ENCODE results near the gene CCDC187. TPM values are rescaled to one million over a fixed set of nuclear protein-coding genes. Genes with fewer than 3 reads are reported as not detected.

The CCDC187 gene
- total RNA-seq, 1 donor from 2014 or later: 1.4 TPM

GRCh38 chr9:136280535-136281315 lies 23.2 kb downstream of the CCDC187 start:
- H3K27me3 Mint-ChIP-seq: peaks cover 6% of the 10 kb centered on the region
- no peak overlapping the region for H3K4me3 Mint-ChIP-seq (ENCODE audit: low read depth)
- H3K9me3 Mint-ChIP-seq (ENCODE audit: low read depth): no peaks in the 10 kb centered on the region
- H3K36me3 Mint-ChIP-seq (ENCODE audit: insufficient read depth): no peaks in the 10 kb centered on the region
- H3K27ac Mint-ChIP-seq: no peak overlapping the region
- no peak for TF ChIP-seq CTCF (IDR thresholded peaks at IDR 0.05; ENCODE audit: unreplicated experiment)
- peaks cover 2% of the 10 kb centered on the region for H3K4me1 Mint-ChIP-seq (ENCODE audit: low read depth)
- no peak for DNase-seq (ENCODE audit: low spot score, unreplicated experiment)

GRCh38 chr9:136279471-136279870 lies 24.4 kb downstream of the CCDC187 start:
- peaks cover 2% of the 10 kb centered on the region for H3K4me1 Mint-ChIP-seq (ENCODE audit: low read depth)
- no peaks in the 10 kb centered on the region for H3K36me3 Mint-ChIP-seq (ENCODE audit: insufficient read depth)
- H3K4me3 Mint-ChIP-seq (ENCODE audit: low read depth): no peak overlapping the region
- no peak for DNase-seq (ENCODE audit: low spot score, unreplicated experiment)
- no peak overlapping the region for H3K27ac Mint-ChIP-seq
- H3K27me3 Mint-ChIP-seq: peaks cover 9% of the 10 kb centered on the region
- no peak for TF ChIP-seq CTCF (IDR thresholded peaks at IDR 0.05; ENCODE audit: unreplicated experiment)
- no peaks in the 10 kb centered on the region for H3K9me3 Mint-ChIP-seq (ENCODE audit: low read depth)

- no peak overlapping the region for H3K27ac Mint-ChIP-seq
- no peaks in the 10 kb centered on the region for H3K9me3 Mint-ChIP-seq (ENCODE audit: low read depth)
- no peak for TF ChIP-seq CTCF (IDR thresholded peaks at IDR 0.05; ENCODE audit: unreplicated experiment)
- H3K36me3 Mint-ChIP-seq (ENCODE audit: insufficient read depth): no peaks in the 10 kb centered on the region
- H3K4me1 Mint-ChIP-seq (ENCODE audit: low read depth): peaks cover 2% of the 10 kb centered on the region
- H3K4me3 Mint-ChIP-seq (ENCODE audit: low read depth): no peak overlapping the region
- peaks cover 9% of the 10 kb centered on the region for H3K27me3 Mint-ChIP-seq
- DNase-seq (ENCODE audit: low spot score, unreplicated experiment): no peak
Observed at GRCh38 chr9:136278894-136279293, 25.0 kb downstream of the CCDC187 start.

- DNase-seq (ENCODE audit: low spot score, unreplicated experiment): no peak
- H3K4me1 Mint-ChIP-seq (ENCODE audit: low read depth): no peaks in the 10 kb centered on the region
- TF ChIP-seq CTCF (IDR thresholded peaks at IDR 0.05; ENCODE audit: unreplicated experiment): no peak
Observed at GRCh38 chr9:136278221-136278620, 25.7 kb downstream of the CCDC187 start.

GRCh38 chr9:136277746-136278145 lies 26.1 kb downstream of the CCDC187 start:
- H3K9me3 Mint-ChIP-seq (ENCODE audit: low read depth): no peaks in the 10 kb centered on the region
- no peak for TF ChIP-seq CTCF (IDR thresholded peaks at IDR 0.05; ENCODE audit: unreplicated experiment)
- H3K4me3 Mint-ChIP-seq (ENCODE audit: low read depth): no peak overlapping the region
- no peak overlapping the region for H3K27ac Mint-ChIP-seq
- peaks cover 18% of the 10 kb centered on the region for H3K27me3 Mint-ChIP-seq
- H3K4me1 Mint-ChIP-seq (ENCODE audit: low read depth): no peaks in the 10 kb centered on the region
- no peak for DNase-seq (ENCODE audit: low spot score, unreplicated experiment)
- H3K36me3 Mint-ChIP-seq (ENCODE audit: insufficient read depth): no peaks in the 10 kb centered on the region

More at GRCh38 chr9:136278221-136278620, 25.7 kb downstream of the CCDC187 start:
- no peak overlapping the region for H3K4me3 Mint-ChIP-seq (ENCODE audit: low read depth)
- no peak overlapping the region for H3K27ac Mint-ChIP-seq
- H3K36me3 Mint-ChIP-seq (ENCODE audit: insufficient read depth): no peaks in the 10 kb centered on the region
- H3K9me3 Mint-ChIP-seq (ENCODE audit: low read depth): no peaks in the 10 kb centered on the region
- peaks cover 15% of the 10 kb centered on the region for H3K27me3 Mint-ChIP-seq
